MM.1S (cell line): ENCODE measurements around the gene CWC25.

Experiments used
- CTCF ChIP-seq: fragments of 300-600 bp; sonication (generic); IDR thresholded peaks from 2 replicates; pipeline ENCODE4 v1.5.1; 2016; ENCODE audit warnings: antibody characterized with exemption, low read length, mixed read lengths
- EZH2 ChIP-seq: fragments of 300-600 bp; sonication (generic); optimal IDR thresholded peaks from 2 replicates; pipeline ENCODE3; 2017; ENCODE audit warnings: low read depth, mild to moderate bottlenecking, antibody characterized with exemption, low read length, mixed read lengths
- EZH2phosphoT487 ChIP-seq: fragments of 300-600 bp; sonication (generic); IDR thresholded peaks from 2 replicates; pipeline ENCODE4 v1.6.1; 2018; ENCODE audit warnings: antibody characterized with exemption, low read length

- TF ChIP-seq CTCF (no peak), EZH2 (no peak), EZH2phosphoT487 (no peak)
These were observed 45.4 kb upstream of the CWC25 start for GRCh38 chr17:38870259-38871165.
